Heart left ventricle (tissue), 13 donors: Measurements from ENCODE around the gene ABCC5.

Experiments
- CTCF ChIP-seq, 12 donors: fragments of 200-600 bp; sonication (generic) in 4 of 12; IDR thresholded peaks; one replicate each; pipeline versions ENCODE4 v1.5.0 to v1.8.0; 2018 to 2022; ENCODE audit warnings: antibody characterized with exemption in 12 of 12, mild to moderate bottlenecking in 5 of 12
- POLR2A ChIP-seq, 2 donors: fragments of 450-650 bp; IDR thresholded peaks; one replicate each; pipeline ENCODE4 v1.6.1; 2017; ENCODE audit warnings: antibody characterized with exemption in 2 of 2, mild to moderate bottlenecking in 2 of 2, moderate library complexity in 2 of 2
- donor health status: ischemic (EF 13 %, LVEDD 7.1; RV severe dilation, severe dysfunction).
- donor health status: DM: no; HTN: yes; CAD: no.
- donor health status: DM: no; HTN: no; CAD: no.
- donor health status: ischemic (EF 25% LVEDD 6.9; RV normal size, moderate dysfunction).
- donor health status: ischemic (EF 25% LVEDD 5.7; RV mildly dilated, moderate dysfunction).
- donor health status: ischemic (EF 35%, LVEDD 5.7; RV mildly dilated, moderate dysfunction).
- donor health status: nonischemic (EF 11% LVEDD 7.7; RV severe dilation, severe dysfunction).
- donor health status: DM: yes; HTN: yes; CAD: no.
- donor health status: PGD.
- donor health status: ischemic (EF 29% LVEDD 5.4; RV normal size, mild dysfunction).
- donor health status: nonischemic (EF 23%, LVEDD 6.1; RV moderate dilation, normal function).

GRCh38 chr3:183883291-183884096, 134.2 kb downstream of the ABCC5 start:
- TF ChIP-seq CTCF (IDR thresholded peaks at IDR 0.05) (no peak), POLR2A (IDR thresholded peaks at IDR 0.05) (no peak)
